GM12878 (cell line): ENCODE results near the gene R3HDM2. TPM values are rescaled to one million over a fixed set of nuclear protein-coding genes. Genes with fewer than 3 reads are reported as not detected.

Experiments
- ATAC-seq: fragments of 200-7000 bp; cut with Tn5 transposase; 3 replicates; pipeline ENCODE4 v1.9.1; 2020; ENCODE audit warnings: mild to moderate bottlenecking, moderate library complexity
- BruUV-seq: library from RNA; stranded (reverse); fragments of 400-500 nt; replicated peaks from 2 replicates; lab custom pipeline; 2021; lab: Mats Ljungman, UMichigan
- CTCF ChIA-PET: fragments of 300-600 bp; sonication (Branson Sonifier 250); formaldehyde crosslinking; extraction: SDS; loops from one replicate; lab custom pipeline; 2021; ENCODE audit warnings: inconsistent platforms; lab: Yijun Ruan, JAX
- POLR2A ChIA-PET: fragments of 350-600 bp; formaldehyde crosslinking; extraction: SDS; loops from one replicate; lab custom pipeline; 2021; ENCODE audit warnings: inconsistent platforms; lab: Charles Lee
- RAD21 ChIA-PET: fragments of 300-600 bp; sonication (Branson Sonifier 250); formaldehyde crosslinking; loops from one replicate; lab custom pipeline; 2023; ENCODE audit warnings: antibody characterized with exemption; ENCODE audit not compliant: unreplicated experiment; lab: Charles Lee
- SMC1A ChIA-PET: fragments of 300-600 bp; sonication (Branson Sonifier 250); formaldehyde crosslinking; loops from one replicate; lab custom pipeline; 2023; ENCODE audit not compliant: unreplicated experiment, uncharacterized antibody; lab: Charles Lee
- DNase-seq: peaks from one replicate; pipeline ENCODE4 v3.0.0-alpha.2; 2011; ENCODE audit warnings: low read depth, low spot score
- FAIRE-seq: peaks from 3 replicates; lab custom pipeline; 2011; peaks lifted over from hg19 to GRCh38; lab: Jason Lieb, UNC
- H2AFZ ChIP-seq: 2 replicates; pipeline ENCODE4 v1.6.0; 2011; ENCODE audit warnings: low read depth, low read length, control low read depth; ENCODE audit not compliant: control insufficient read depth
- H3K27ac ChIP-seq: 2 replicates; pipeline ENCODE4 v1.5.1; 2011; ENCODE audit warnings: control low read depth; ENCODE audit not compliant: control insufficient read depth, insufficient read depth
- H3K27me3 ChIP-seq, 2 experiments: replicated peaks in 1 of 2; 2 replicates each; pipeline versions ENCODE4 v1.6.0 to v1.6.1; 2011; ENCODE audit warnings: low read length in 1 of 2; ENCODE audit not compliant: control insufficient read depth in 2 of 2, insufficient read depth in 2 of 2
- H3K36me3 ChIP-seq, 2 experiments: 2 replicates each; pipeline ENCODE4 v1.5.1; 2011; ENCODE audit warnings: low read length in 1 of 2; ENCODE audit not compliant: control insufficient read depth in 2 of 2, insufficient read depth in 2 of 2
- H3K4me1 ChIP-seq: 2 replicates; pipeline ENCODE4 v1.6.1; 2011; ENCODE audit warnings: mild to moderate bottlenecking, low read length, moderate library complexity, mixed read lengths; ENCODE audit not compliant: control insufficient read depth, insufficient read depth
- H3K4me2 ChIP-seq: 2 replicates; pipeline ENCODE4 v1.6.0; 2011; ENCODE audit warnings: control low read depth; ENCODE audit not compliant: control insufficient read depth, insufficient read depth
- H3K4me3 ChIP-seq: fragments of 200-600 bp; sonication (generic); 2 replicates; pipeline ENCODE4 v1.5.1; 2016
- H3K79me2 ChIP-seq: 2 replicates; pipeline ENCODE4 v1.6.0; 2011; ENCODE audit warnings: low read length; ENCODE audit not compliant: control insufficient read depth, insufficient read depth
- H3K9ac ChIP-seq: 2 replicates; pipeline ENCODE4 v1.8.0; 2011; ENCODE audit warnings: low read length, control low read depth, mixed read lengths; ENCODE audit not compliant: control insufficient read depth, insufficient read depth
- H3K9me3 ChIP-seq: replicated peaks from 3 replicates; pipeline ENCODE4 v1.5.1; 2011; ENCODE audit warnings: mild to moderate bottlenecking, low read length; ENCODE audit not compliant: control insufficient read depth, insufficient read depth
- H4K20me1 ChIP-seq: 2 replicates; pipeline ENCODE4 v1.6.0; 2011; ENCODE audit not compliant: control insufficient read depth, insufficient read depth
- CEBPB ChIP-seq, 2 experiments: fragments of 150-350 bp in 1 of 2; IDR thresholded peaks; 2 replicates each; pipeline ENCODE4 v1.6.1; 2012 to 2014; ENCODE audit warnings: low read depth in 2 of 2, low read length in 2 of 2, borderline replicate concordance in 1 of 2, inconsistent platforms in 1 of 2
- EP300 ChIP-seq, 2 experiments: fragments of 150-350 bp in 1 of 2; IDR thresholded peaks; 2 replicates each; pipeline ENCODE4 v1.6.1; 2011 to 2012; ENCODE audit warnings: low read depth in 2 of 2, low read length in 2 of 2, borderline replicate concordance in 1 of 2, improper control_type of control experiment in 1 of 2, inconsistent platforms in 1 of 2; ENCODE audit not compliant: control insufficient read depth in 1 of 2
- IRF4 ChIP-seq: IDR thresholded peaks from 2 replicates; pipeline ENCODE4 v1.6.1; 2011; ENCODE audit warnings: low read depth, low read length
- JUNB ChIP-seq: IDR thresholded peaks from 2 replicates; pipeline ENCODE4 v1.6.1; 2016; ENCODE audit warnings: antibody characterized with exemption, mild to moderate bottlenecking
- MTA3 ChIP-seq: IDR thresholded peaks from 2 replicates; pipeline ENCODE4 v1.6.1; 2012; ENCODE audit warnings: low read length, inconsistent platforms, borderline replicate concordance
- MYC ChIP-seq: IDR thresholded peaks from 2 replicates; pipeline ENCODE4 v1.6.1; 2011; ENCODE audit warnings: mild to moderate bottlenecking, low read length, moderate library complexity, inconsistent platforms; ENCODE audit not compliant: insufficient read depth, insufficient replicate concordance, insufficient read length, severe bottlenecking
- RCOR1 ChIP-seq: conservative IDR thresholded peaks from 2 replicates; pipeline ENCODE4 v1.6.1; 2012; ENCODE audit warnings: low read depth, low read length, improper control_type of control experiment
- SMC3 ChIP-seq: IDR thresholded peaks from 2 replicates; pipeline ENCODE4 v1.6.1; 2011; ENCODE audit warnings: low read length, improper control_type of control experiment, borderline replicate concordance
- STAT3 ChIP-seq: IDR thresholded peaks from 2 replicates; pipeline ENCODE4 v1.6.1; 2011; ENCODE audit warnings: low read depth, low read length, improper control_type of control experiment
- ZNF384 ChIP-seq: IDR thresholded peaks from 2 replicates; pipeline ENCODE4 v1.6.1; 2012; ENCODE audit warnings: low read depth, mild to moderate bottlenecking, low read length, improper control_type of control experiment, borderline replicate concordance
- WGBS: methylation state at CpG from one replicate; pipeline ENCODE4 v1.1.6; 2016; ENCODE audit warnings: low lambda C conversion rate; ENCODE audit not compliant: insufficient replicate concordance, insufficient coverage; ENCODE audit errors: missing lambda C conversion rate; 5-methylcytosine and 5-hydroxymethylcytosine counted together
- in situ Hi-C: fragments of 300-500 bp; cut with MboI; formaldehyde crosslinking; loops from 9 replicates; pipeline ENCODE4 v1.14.3; 2018; ENCODE audit warnings: mixed read lengths
- intact Hi-C: fragments of 100-400 bp; cut with micrococcal nuclease; formaldehyde crosslinking; loops from one replicate; pipeline ENCODE4 v1.14.2; 2022; ENCODE audit not compliant: unreplicated experiment
- polyA plus RNA-seq, 11 experiments: library from polyadenylated mRNA; depleted of rRNA in 4 of 11; unstranded in 6 of 11; stranded (reverse) in 5 of 11; fragments of >200 nt; fragmentation: Nextera tagmentation in 4 of 11; fragmentation: Illumina TruSeq in 1 of 11; extraction: Ambion mirVana in 4 of 11; extraction: Trizol in 1 of 11; gene quantifications; 1 replicate in 1 of 11; 2 replicates in 10 of 11; pipeline versions ENCODE4 v1.2.1 to v1.2.3, GENCODE V29; 2011 to 2016; ENCODE audit warnings: inconsistent platforms in 2 of 11, missing spikeins in 2 of 11, low read depth in 1 of 11
- total RNA-seq, 4 experiments: library from RNA; depleted of rRNA in 3 of 4; stranded (reverse); fragments of >200 nt in 3 of 4; fragmentation: Illumina TruSeq in 1 of 4; extraction: Trizol in 1 of 4; gene quantifications; 2 replicates each; pipeline versions ENCODE4 v1.2.1 to v1.2.3, GENCODE V29; 2013 to 2021

Gene R3HDM2
- total and polyA plus RNA-seq, 10 of the 15 experiments (the other 5 are each of a cell fraction or from before 2014, with no cell fraction given): 4.6 to 26.1 (median 11.2) TPM

- ChIA-PET CTCF (interaction anchor here (0.6 to 1.0 kb wide), 2 partner anchors 8 to 12 kb away, joined by 3 read pairs; no protein-coding TSS in a partner anchor), POLR2A (interaction anchor here (0.6 kb wide), 2 partner anchors 23 to 238 kb away, joined by 4 to 6 read pairs; no protein-coding TSS in a partner anchor), RAD21 (no interaction called here), SMC1A (no interaction called here)
- Histone ChIP-seq H3K4me1 (no peaks in the 10 kb centered on the region), H3K9ac (no peak overlapping the region), H3K36me3 (peaks cover 0 to 4% of the 10 kb centered on the region in 2 experiments; a peak in 2 of 4 replicates), H3K27ac (no peak overlapping the region), H3K79me2 (no peaks in the 10 kb centered on the region), H3K27me3 (no peaks in the 10 kb centered on the region), H3K9me3 (no peaks in the 10 kb centered on the region), H3K4me3 (no peak overlapping the region), H2AFZ (no peak overlapping the region), H3K4me2 (no peak overlapping the region), H4K20me1 (no peaks in the 10 kb centered on the region)
- FAIRE-seq (no peak), ATAC-seq (no peak), DNase-seq (no peak)
- intact Hi-C loops (no loop called here), in situ Hi-C loops (no loop called here)
- 95% methylated on average over 14 of the region's 14 CpGs for WGBS
- no peak for TF ChIP-seq EP300 (IDR thresholded peaks at IDR 0.05; ENCODE audit: borderline replicate concordance in 1 of 2, control insufficient read depth in 1 of 2, low read depth in 2 of 2, low read length in 2 of 2)
- TF ChIP-seq STAT3: no peak
- TF ChIP-seq MTA3: no peak
- TF ChIP-seq RCOR1: no peak
- TF ChIP-seq SMC3: no peak
- TF ChIP-seq JUNB: no peak
- no peak for TF ChIP-seq CEBPB (IDR thresholded peaks at IDR 0.05; ENCODE audit: borderline replicate concordance in 1 of 2, low read depth in 2 of 2, low read length in 2 of 2)
- TF ChIP-seq ZNF384: no peak
- TF ChIP-seq MYC: no peak
- TF ChIP-seq IRF4: no peak
- BruUV-seq: no TSS peak
Measured at GRCh38 chr12:57254506-57255280, 176.2 kb downstream of the R3HDM2 start.
